ENCODE results near the gene ANKDD1B.
"Not testable (repeated sequence)": the region's sequence is repeated elsewhere in the genome, so short reads cannot be mapped to it uniquely, and the experiment has no call there.

Gene ANKDD1B

DNA sequence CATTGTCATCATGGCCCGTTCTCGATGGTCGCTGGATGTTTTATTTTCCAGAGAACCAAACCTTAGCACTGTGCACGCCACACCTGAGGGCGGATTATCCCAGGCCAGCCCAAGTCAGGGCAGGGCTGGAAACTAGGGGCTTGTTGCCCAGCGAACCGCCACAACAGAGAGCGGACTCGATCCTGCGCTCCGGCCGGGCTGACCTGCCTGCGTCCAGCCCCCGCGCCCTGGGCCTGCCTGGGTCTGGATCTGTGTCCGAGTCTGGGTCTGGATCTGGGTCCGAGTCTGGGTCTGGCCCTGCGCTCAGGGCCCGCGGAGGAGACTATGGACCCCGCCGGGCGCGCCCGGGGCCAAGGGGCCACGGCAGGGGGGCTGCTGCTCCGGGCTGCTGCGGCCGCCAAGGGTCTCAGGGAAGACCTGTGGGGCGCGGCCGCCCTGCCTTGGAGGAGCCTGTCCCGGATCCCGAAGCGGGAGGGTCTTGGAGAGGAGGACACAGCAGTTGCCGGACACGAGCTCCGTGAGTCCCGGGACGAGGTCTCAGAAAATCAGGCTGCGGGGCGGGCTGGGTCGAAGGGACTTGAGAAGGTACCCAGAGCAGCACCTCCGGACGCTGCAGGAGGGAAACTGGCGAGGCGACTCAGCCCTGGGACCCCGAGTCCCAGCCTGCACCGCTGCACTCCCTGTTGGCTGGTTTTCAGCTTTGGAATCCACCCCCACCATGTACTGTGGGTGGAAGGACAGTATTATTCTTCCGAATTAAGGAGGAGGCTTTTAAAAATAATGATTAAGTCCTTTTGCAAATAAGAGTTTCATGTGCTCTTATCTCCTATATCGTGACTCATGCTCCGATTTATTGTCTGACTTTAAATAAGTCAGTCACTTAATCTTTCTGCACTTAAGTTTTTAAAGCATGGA, at the start of gene ANKDD1B:
ANKDD1B (plus strand) TSS at position 143 of the 915 bp plus-strand sequence; CDS start at position 325, 182 bp downstream.
- no peak for DNase-seq

DNA sequence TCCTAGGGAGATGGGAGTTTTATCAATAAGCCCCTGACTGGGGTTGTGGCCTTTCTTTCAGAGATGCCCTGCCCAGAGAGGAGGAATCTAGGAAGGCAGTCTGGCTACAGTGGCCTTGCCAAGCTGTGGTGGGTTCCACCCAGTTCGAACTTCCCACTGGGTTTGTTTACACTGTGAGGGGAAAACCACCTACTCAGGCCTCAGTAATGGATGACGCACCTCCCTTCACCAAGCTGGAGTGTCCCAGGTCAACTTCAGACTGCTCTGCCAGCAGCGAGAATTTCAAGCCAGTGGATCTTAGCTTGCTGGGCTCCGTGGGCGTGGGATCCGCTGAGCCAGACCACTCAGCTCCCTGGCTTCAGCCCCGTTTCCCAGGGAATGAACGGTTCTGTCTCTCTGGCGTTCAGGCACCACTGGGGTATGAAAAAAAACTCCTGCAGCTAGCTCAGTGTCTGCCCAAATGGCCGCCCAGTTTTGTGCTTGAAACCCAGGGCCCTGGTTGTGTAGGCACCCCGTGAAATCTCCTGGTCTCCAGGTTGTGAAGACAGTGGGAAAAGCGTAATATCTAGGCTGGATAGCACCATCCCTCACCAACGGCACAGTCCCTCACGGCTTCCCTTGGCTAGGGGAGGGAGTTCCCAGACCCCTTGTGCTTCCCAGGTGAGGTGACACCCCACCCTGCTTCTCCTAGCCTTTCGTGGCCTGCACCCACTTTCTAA, 45.1 kb upstream of the ANKDD1B start:
- not testable (repeated sequence) for DNase-seq

DNA sequence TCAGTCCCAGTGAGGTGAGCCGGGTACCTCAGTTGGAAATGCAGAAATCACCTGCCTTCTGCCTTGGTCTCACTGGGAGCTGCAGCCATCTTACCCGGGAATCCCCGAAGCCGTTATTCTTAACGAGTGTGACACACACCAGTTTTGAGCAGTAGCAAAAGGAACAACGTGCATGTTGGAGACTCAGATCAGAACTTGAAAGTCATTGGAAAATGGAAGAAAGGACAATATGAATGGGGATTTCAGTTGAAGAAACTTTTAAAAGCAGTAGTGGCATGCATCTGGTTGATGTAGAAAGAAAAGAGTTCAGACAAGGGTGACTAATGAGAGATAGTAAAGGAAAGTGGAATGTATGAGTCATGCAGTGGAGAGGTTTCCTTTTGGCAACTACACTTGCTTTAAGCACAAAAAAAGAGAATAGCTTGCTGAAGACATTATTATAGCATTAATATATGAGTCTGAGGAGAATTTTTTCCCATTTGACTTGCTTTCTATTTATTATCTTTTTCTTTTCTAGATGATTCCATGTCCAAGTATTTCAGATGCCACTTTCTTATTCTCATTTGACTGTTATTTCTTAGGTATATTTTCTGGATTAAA, 44.4 kb upstream of the ANKDD1B start:
- DNase-seq, result no peak

DNA sequence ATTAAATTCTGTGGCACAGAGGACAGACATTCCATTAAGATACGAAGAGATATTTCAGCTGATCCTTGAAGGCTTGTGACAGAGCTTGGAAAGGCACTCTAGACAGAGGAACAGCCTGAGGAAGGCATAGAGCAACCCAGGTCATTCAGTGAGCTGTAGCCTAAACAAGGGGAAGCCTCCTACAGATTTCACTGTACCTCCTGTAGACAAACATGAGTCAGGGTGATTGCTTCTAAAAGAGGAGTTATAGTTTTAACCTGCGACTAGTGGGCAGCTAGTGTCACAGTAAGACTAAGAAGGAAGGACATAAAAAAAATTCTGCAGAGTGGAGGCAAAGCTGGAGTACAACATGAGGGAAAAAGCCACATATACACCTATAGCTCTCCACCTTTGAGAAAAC, 43.5 kb upstream of the ANKDD1B start:
- no peak for DNase-seq

DNA sequence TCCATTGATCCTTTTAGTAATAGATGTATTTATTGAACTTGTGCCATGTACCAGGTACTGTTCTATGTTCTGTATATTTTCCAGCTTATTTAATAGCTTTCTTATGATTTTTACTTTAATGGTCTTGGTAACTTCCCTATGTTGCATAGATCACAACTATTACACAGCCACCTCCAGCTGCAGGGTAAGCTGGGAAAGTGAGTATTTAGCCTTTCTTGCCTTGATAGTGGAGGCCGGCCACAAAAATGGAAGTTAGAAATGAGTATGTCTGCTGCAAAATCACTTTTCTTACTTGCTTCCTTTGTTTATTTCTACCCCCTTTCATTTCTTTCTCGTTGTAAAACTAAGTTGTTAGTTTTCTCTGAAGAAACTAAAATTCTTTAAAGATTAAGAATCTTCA, 43.1 kb upstream of the ANKDD1B start:
- DNase-seq, result no peak

DNA sequence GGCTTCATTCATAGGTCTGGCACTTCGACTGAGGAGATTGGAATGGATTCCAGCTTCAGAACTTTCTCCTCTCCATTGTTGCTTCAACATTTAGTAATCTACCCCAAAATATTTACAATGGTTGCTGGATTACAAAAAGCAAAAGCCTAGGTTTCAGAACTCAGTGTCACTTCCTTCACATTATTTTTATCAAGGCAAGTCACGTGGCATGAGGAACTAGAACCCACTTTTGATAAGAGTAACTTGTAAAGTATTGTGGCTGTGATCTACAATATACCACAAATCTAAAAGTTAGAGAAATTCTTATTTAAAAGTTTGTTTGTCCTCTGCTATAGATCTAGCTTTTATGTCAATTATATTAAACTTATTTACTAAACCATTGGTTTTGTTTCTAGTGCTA, 39.7 kb upstream of the ANKDD1B start:
- no peak for DNase-seq

DNA sequence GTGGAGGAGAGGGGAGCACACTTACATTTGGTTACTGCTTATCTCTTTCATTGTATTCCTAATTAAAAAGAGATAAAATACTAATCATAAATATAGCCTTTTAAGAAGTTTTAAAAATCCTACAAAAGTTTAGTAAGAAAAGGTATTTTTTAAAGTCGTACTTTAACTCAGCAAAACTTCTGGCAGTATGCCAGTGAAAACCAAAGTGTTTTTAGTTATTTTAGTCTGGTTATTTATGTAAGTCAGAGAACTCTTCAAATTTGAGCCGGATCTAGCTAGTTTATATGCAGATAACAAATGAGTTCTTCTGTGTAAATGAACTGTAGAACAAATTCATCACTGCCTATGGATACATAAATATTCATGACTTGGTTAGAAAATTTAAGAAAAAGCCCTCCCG, 36.5 kb upstream of the ANKDD1B start:
- no peak for DNase-seq

DNA sequence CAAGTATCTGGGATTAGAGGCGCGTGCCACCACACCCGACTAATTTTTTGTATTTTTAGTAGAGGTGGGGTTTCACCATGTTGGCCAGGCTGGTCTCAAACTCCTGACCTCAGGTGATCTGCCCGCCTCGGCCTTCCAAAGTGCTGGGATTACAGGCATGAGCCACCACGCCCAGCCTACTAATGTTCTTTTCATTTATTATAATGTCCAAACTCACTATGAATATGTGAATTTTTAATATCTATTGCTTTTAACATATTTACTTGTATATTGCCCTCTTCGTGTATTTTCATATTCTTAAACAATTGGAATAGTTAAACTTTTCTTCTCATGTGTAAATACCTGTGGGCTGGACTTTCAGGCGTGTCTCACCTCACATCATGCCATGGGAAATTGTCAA, 33.0 kb upstream of the ANKDD1B start:
- DNase-seq, result not testable (repeated sequence)

DNA sequence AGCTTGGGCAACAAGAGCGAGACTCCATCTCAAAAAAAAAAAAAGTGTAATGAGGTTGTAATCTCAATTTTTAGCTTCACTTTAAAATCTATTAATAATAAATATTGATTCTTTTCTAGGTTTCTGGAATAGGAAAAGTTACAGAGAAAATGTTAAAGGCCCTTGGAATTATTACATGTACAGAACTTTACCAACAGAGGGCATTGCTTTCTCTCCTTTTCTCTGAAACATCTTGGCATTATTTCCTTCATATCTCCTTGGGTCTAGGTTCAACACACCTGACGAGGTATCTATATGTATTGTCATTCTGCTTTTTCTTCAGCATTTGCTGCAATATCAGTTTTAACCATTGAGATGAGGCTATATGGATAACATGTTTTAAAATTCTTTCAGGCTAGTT, 26.6 kb upstream of the ANKDD1B start:
- no peak for DNase-seq

DNA sequence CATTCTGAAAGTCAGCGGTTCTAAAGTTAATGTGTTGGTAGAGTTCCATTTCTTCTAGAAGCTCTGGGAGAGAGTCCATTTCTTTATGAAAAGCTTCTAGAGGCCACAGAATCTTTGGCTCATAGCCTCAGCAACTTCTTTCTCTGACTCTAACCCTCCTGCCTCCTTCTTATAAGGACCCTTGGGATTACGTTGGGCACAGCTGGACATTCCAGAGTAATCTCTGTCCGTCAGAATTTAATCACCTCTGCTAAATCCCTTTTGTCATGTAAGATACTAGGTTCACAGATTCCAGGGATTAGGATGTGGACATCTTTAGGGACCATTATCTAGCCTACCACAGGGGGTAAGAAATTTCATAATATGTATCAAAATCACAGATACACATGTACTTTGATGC, 22.6 kb upstream of the ANKDD1B start:
- no peak for DNase-seq

DNA sequence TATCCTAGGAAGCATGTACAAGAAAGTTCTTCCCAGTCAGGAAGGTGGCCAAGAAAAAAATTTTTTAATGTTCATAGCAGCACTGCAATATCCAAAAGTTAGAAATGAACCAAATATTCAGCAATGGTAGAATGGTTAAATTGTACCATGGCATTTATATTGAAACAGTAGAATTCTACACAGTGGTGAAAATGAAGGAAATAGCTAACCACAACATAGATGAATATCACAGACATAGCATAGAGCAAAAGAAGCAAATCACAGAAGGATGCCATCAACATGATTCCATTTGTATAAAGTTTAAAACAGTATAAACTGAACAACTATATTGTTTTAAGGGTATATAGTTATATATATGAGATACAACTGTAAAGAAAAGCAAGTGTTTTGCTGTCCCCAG, 10.7 kb upstream of the ANKDD1B start:
- no peak for DNase-seq

DNA sequence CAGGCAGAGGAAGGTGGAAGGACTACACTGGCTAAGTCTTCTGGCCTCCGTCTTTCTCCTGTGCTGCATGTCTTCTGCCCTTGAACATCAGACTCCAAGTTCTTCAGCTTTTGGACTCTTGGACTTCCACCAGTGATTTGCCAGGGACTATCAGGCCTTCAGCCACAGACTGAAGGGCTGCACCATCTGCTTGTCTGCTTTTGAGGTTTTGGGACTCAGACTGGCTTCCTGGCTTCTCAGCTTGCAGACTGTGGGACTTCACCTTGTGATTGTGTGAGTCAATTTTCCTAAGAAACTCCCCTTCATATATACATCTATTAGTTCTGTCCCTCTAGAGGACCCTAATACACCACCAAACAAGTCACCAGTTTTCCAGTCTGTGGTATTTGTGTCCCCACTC, 9.7 kb upstream of the ANKDD1B start:
- DNase-seq, result no peak

DNA sequence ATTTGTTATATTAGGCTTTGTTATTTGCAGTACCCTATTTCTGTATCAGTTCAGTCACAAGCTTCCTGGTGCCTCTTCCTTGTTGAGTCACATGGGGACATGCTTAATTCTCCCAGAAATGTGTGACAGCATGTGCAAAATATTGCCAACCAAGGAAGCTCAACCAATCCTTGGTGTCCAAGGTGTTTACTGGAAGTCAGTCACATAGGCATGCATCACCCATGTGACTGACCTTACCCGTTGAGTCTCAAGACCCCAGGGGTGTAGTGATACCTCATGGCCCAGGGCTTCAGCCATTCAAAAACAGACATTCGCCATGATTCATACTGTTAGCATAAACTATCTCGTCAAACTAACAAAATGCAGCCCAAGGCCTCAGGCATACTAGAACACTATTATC, 9.3 kb upstream of the ANKDD1B start:
- no peak for DNase-seq

DNA sequence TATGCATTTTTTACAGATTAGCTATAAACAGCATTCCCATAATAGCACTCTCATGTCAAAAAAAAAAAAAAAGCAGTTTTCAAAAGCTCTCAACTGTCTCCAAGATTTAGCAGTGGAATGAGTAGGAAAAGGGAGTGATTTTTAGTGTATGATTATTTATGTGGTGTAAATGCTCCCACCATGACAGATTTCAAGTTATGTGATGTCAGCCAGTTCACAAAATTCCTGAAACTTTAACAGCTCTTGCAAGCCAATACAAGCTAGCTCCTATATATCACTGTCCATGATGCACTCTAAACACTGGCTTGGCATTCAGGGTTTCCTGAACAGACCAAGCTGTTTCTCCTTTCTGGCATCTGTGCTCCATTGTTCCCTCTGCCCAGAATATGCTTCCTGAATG, 7.9 kb upstream of the ANKDD1B start:
- DNase-seq, result no peak

DNA sequence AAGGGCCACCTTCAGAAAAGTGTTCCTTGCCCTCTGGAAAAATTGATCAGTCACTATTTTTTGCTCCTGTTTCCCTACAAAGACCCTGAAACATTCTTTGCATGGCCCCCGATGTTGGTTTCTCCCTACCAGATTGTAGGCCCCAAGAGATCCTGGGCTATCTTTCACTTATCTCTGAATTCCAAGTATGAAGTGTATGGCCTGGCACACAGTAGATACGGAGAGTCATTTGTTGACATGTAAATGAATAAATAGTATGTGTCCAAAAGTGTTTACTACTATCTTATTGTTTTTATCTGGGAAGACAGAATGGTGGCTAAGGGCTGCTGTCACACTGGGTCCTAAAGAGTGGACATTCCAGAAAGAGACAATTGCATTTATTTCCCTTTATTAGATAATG, 7.4 kb upstream of the ANKDD1B start:
- DNase-seq, result no peak

DNA sequence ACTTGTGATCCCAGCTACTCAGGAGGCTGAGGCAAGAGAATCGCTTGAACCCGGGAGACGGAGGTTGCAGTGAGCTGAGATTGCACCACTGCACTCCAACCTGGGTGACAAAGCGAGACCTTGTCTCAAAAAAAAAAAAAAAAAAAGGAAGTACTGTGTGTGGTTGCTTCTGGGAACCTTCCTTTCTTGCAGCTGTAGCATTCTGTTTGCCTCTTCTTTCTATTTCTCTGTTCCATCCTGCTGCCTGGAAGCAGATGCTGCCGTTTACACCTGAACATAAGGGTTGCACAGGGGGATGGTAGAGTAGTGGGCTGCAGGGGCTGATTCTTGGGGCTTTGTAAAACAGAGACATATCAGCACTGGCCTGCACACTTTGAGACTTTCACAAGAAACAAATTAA, 3.9 kb upstream of the ANKDD1B start:
- DNase-seq, result not testable (repeated sequence)

DNA sequence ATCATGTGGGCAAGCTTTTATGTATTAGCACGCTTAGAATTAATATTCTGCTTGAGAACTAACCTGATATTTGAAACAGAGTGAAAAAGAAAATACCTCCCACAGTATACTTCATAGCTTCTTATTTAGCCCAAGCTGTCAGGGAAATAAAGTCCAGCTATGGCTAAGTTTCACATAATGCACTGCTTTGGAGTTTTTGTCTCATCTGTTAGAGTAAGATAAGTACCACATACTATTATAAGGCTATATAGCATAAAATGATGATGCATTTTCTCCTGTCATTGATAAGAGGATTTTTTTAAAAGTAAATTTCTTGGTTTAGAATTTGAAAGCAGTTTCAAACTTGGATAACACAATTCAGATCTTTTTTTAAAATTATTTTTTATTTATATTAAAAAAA, 2.4 kb upstream of the ANKDD1B start:
- DNase-seq, result no peak

DNA sequence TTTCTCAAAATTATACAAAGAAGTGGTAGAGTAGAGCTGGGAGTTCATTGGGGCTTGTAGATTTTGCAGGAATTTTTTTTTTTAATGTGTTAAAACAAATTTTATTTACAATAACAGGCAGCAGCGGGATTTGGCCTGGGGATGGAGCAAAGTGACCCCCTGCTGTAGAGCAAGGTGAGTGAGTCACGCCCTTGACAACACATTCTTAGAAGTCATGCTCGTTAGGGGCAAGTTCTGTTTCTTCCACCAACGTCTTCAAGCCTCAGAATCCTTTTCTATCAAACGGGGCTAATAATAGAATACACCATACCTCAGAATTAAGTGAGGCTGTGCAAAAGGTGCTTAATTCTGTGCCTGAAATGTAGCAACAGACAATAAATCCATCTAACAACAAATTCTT, 1.1 kb upstream of the ANKDD1B start:
- DNase-seq, result no peak

DNA sequence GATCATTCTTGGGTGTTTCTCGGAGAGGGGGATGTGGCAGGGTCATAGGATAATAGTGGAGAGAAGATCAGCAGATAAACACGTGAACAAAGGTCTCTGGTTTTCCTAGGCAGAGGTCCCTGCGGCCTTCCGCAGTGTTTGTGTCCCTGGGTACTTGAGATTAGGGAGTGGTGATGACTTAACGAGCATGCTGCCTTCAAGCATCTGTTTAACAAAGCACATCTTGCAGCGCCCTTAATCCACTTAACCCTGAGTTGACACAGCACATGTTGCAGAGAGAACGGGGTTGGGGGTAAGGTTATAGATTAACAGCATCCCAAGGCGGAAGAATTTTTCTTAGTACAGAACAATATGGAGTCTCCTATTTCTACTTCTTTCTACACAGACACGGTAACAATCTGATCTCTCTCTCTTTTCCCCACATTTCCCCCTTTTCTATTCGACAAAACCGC, 368 bp upstream of the ANKDD1B start:
- DNase-seq, result not testable (repeated sequence)

DNA sequence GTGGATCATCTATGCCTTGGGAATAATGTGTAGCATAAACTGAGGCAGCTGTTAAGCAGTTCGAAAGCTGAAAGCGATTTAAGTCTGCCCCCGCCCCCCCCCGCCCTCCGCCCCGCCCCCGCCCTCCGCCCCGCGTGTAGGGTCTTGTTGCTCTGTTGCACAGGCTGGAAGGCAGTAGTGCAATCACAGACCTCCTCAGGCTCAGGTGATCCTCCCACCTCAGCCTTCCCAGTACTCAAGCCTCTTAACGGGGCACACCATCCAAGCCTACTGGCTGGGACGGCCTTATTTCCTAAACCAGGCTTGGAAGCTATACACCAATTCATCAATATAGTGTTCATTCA, 945 bp downstream of the ANKDD1B start:
- DNase-seq, result no peak

DNA sequence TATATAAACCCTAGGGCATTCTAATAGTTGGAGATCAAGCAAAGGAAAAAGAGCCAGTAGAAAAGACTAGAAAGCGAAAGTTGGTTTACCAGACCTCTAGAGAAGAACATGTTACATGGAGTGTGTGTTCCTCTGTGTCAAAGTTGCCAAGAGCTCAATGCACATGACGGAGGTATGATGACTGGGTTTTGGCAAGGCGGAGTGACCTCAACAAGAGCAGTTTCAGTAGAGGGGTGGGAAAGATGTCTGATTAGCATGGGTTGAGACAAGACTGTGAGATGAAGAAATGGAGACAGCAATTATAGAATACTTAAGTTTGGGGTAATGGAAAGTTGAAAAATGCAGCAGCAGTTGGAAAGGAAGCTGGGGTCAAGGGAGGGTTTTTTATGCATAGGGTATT, 1.6 kb downstream of the ANKDD1B start:
- DNase-seq, result no peak

DNA sequence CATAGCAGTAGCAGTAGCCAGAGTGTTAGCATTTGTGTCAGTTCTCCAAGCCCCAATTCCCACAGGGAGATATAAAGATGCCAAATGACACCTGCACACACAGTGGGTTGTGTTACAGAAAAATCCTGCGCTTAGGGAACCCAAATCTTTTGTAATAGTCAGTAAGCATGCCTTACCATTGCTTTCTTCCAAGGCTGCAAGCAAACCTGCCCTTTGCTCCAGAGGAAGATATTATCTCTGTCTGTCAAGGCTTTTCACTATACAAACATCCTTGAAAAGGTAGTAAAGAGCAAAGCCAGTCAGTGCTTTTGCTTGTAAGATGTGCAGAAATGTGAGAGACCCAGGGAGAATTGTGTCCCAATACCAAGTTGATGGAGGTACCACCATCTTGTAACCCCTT, 2.9 kb downstream of the ANKDD1B start:
- DNase-seq, result no peak

DNA sequence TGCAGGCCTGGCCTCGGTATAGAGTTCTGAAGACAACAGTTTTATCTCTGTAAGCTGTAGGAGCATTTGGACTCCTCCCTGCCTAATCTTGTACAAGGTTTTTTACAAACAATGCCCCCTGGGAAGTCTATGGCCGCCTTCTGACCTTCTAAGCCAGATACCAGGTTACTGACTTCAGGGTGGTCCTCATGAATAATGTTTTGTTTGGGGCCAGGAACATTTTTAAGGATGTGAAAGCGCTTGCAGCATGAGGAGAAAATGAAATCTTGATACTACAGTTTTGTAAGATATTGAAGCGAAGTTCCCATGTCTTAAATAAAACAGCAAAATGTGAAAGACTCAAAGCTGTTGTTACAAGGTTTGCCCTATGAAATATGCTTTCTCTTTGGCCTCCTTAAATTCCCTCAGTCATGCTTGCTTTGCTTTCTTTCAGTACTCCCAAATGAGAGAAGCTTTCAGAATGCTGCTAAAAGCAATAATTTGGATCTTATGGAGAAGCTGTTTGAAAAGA, 5.2 kb downstream of the ANKDD1B start:
- no peak for DNase-seq
